IMR-90 (cell line): ENCODE data around the gene HEXD. TPM values are rescaled to one million over a fixed set of nuclear protein-coding genes. Genes with fewer than 3 reads are reported as not detected.

Experiments used
- ATAC-seq: fragments of 200-7000 bp; cut with Tn5 transposase; 2 replicates; pipeline ENCODE4 v1.9.1; 2020; ENCODE audit warnings: low read depth, mild to moderate bottlenecking, moderate library complexity
- BruUV-seq: library from RNA; stranded (reverse); fragments of 400-500 nt; replicated peaks from 2 replicates; lab custom pipeline; 2021; lab: Mats Ljungman, UMichigan
- CTCF ChIA-PET: fragments of 300-600 bp; formaldehyde crosslinking; extraction: SDS; loops from one replicate; lab custom pipeline; 2021; ENCODE audit warnings: antibody characterized with exemption; lab: Yijun Ruan, JAX
- POLR2A ChIA-PET: fragments of 300-600 bp; sonication (Branson Sonifier 250); formaldehyde crosslinking; loops from one replicate; lab custom pipeline; 2022; ENCODE audit warnings: antibody characterized with exemption; ENCODE audit not compliant: unreplicated experiment; lab: Charles Lee
- DNase-seq: peaks from one replicate; pipeline ENCODE4 v3.0.0; 2013
- H2AFZ ChIP-seq: replicated peaks from 2 replicates; pipeline ENCODE3; 2013; ENCODE audit warnings: low read length, mild to moderate bottlenecking; ENCODE audit not compliant: poor library complexity
- H2AK5ac ChIP-seq: 2 replicates; pipeline ENCODE4 v1.6.1; 2013; ENCODE audit warnings: low read depth, low read length, inconsistent platforms
- H2AK9ac ChIP-seq: replicated peaks from 2 replicates; pipeline ENCODE3; 2013; ENCODE audit warnings: mild to moderate bottlenecking, low read depth, low read length, moderate library complexity; ENCODE audit not compliant: poor library complexity
- H2BK120ac ChIP-seq: 2 replicates; pipeline ENCODE4 v1.6.1; 2013; ENCODE audit warnings: low read depth, low read length, inconsistent platforms
- H2BK15ac ChIP-seq: 3 replicates; pipeline ENCODE4 v1.6.1; 2013; ENCODE audit warnings: low read depth, low read length, inconsistent platforms
- H2BK20ac ChIP-seq: 2 replicates; pipeline ENCODE4 v1.6.1; 2013; ENCODE audit warnings: low read depth, mild to moderate bottlenecking, inconsistent platforms, low read length, moderate library complexity
- H2BK5ac ChIP-seq: 2 replicates; pipeline ENCODE4 v1.6.1; 2013; ENCODE audit warnings: mild to moderate bottlenecking, low read depth, low read length, inconsistent platforms; ENCODE audit not compliant: poor library complexity, severe bottlenecking
- H3K14ac ChIP-seq: replicated peaks from 2 replicates; pipeline ENCODE4 v1.6.1; 2013; ENCODE audit warnings: low read depth, low read length, inconsistent platforms
- H3K18ac ChIP-seq: 2 replicates; pipeline ENCODE4 v1.6.1; 2013; ENCODE audit warnings: low read depth, low read length, control low read depth
- H3K23ac ChIP-seq: 2 replicates; pipeline ENCODE4 v1.6.1; 2013; ENCODE audit warnings: low read depth, low read length, inconsistent platforms
- H3K27ac ChIP-seq: 2 replicates; pipeline ENCODE4 v1.5.1; 2013; ENCODE audit warnings: mild to moderate bottlenecking, control low read depth, low read length; ENCODE audit not compliant: insufficient read depth
- H3K27me3 ChIP-seq: 2 replicates; pipeline ENCODE4 v1.6.1; 2013; ENCODE audit warnings: low read length; ENCODE audit not compliant: control insufficient read depth, insufficient read depth
- H3K36me3 ChIP-seq: 2 replicates; pipeline ENCODE4 v1.6.1; 2013; ENCODE audit warnings: low read length, mixed read lengths; ENCODE audit not compliant: control insufficient read depth, insufficient read depth
- H3K4ac ChIP-seq: 2 replicates; pipeline ENCODE4 v1.6.1; 2013; ENCODE audit warnings: low read depth, low read length, inconsistent platforms
- H3K4me1 ChIP-seq: 2 replicates; pipeline ENCODE4 v1.6.1; 2013; ENCODE audit warnings: low read length, mixed read lengths; ENCODE audit not compliant: control insufficient read depth, insufficient read depth
- H3K4me2 ChIP-seq: 2 replicates; pipeline ENCODE4 v1.6.1; 2013; ENCODE audit warnings: low read depth, mild to moderate bottlenecking, control low read depth, low read length, moderate library complexity
- H3K4me3 ChIP-seq: 2 replicates; pipeline ENCODE4 v1.5.1; 2013; ENCODE audit warnings: low read depth, mild to moderate bottlenecking, control low read depth, low read length, moderate library complexity; ENCODE audit not compliant: insufficient read depth
- H3K56ac ChIP-seq: 2 replicates; pipeline ENCODE4 v1.6.1; 2013; ENCODE audit warnings: low read length, inconsistent platforms; ENCODE audit not compliant: insufficient read depth; ENCODE audit errors: extremely low read depth
- H3K79me1 ChIP-seq, 2 experiments: 2 replicates each; pipeline ENCODE4 v1.6.1; 2013; ENCODE audit warnings: low read length in 2 of 2, inconsistent platforms in 1 of 2, low read depth in 1 of 2
- H3K9ac ChIP-seq: 2 replicates; pipeline ENCODE4 v1.6.1; 2013; ENCODE audit warnings: low read depth, low read length, control low read depth
- H3K9me1 ChIP-seq: 2 replicates; pipeline ENCODE4 v1.6.1; 2013; ENCODE audit warnings: low read length, inconsistent platforms; ENCODE audit not compliant: insufficient read depth
- H3K9me3 ChIP-seq: 2 replicates; pipeline ENCODE4 v1.6.1; 2013; ENCODE audit warnings: low read length; ENCODE audit not compliant: control insufficient read depth, insufficient read depth
- H4K20me1 ChIP-seq: 2 replicates; pipeline ENCODE4 v1.6.1; 2013; ENCODE audit warnings: low read length, inconsistent platforms; ENCODE audit not compliant: insufficient read depth
- H4K5ac ChIP-seq: 2 replicates; pipeline ENCODE4 v1.6.1; 2013; ENCODE audit warnings: mild to moderate bottlenecking, low read depth, low read length, control low read depth
- H4K8ac ChIP-seq, 2 experiments: 2 replicates each; pipeline ENCODE4 v1.6.1; 2013; ENCODE audit warnings: low read depth in 2 of 2, low read length in 2 of 2, control low read depth in 1 of 2, inconsistent platforms in 1 of 2
- H4K91ac ChIP-seq: 2 replicates; pipeline ENCODE4 v1.6.1; 2013; ENCODE audit warnings: low read depth, low read length, inconsistent platforms; ENCODE audit not compliant: insufficient read depth
- FOS ChIP-seq: fragments of 150-350 bp; IDR thresholded peaks from 2 replicates; pipeline ENCODE4 v1.6.1; 2016; ENCODE audit warnings: low read depth, low read length
- MAZ ChIP-seq: IDR thresholded peaks from 2 replicates; pipeline ENCODE4 v1.6.1; 2012; ENCODE audit warnings: low read depth, mild to moderate bottlenecking, low read length, improper control_type of control experiment, moderate library complexity, borderline replicate concordance
- SMC3 ChIP-seq: fragments of 150-350 bp; IDR thresholded peaks from 2 replicates; pipeline ENCODE4 v1.6.1; 2016; ENCODE audit warnings: low read depth, mild to moderate bottlenecking, antibody characterized with exemption, low read length, moderate library complexity
- WGBS, 2 experiments: methylation state at CpG; one replicate each; pipeline versions ENCODE4 v1.1.5 to v1.1.7; 2013; ENCODE audit warnings: missing lambda C conversion rate in 2 of 2; ENCODE audit not compliant: insufficient read length in 1 of 2; ENCODE audit errors: extremely low coverage in 2 of 2; 5-methylcytosine and 5-hydroxymethylcytosine counted together
- dilution Hi-C: fragments of 300-500 bp; cut with HindIII; formaldehyde crosslinking; loops from one replicate; pipeline ENCODE4 v1.14.3; 2018; ENCODE audit warnings: low sequenced_read_pairs; ENCODE audit not compliant: unreplicated experiment
- in situ Hi-C: fragments of 300-500 bp; cut with MboI; formaldehyde crosslinking; loops from 3 replicates; pipeline ENCODE4 v1.14.3; 2019; ENCODE audit warnings: low sequenced_read_pairs, inconsistent platforms, mixed read lengths
- intact Hi-C: fragments of 100-400 bp; cut with micrococcal nuclease; formaldehyde crosslinking; loops from 2 replicates; pipeline ENCODE4 v1.10.0; 2022
- polyA plus RNA-seq, 3 experiments: library from polyadenylated mRNA; depleted of rRNA; stranded (reverse); fragments of >200 nt; gene quantifications; 2 replicates each; pipeline ENCODE4 v1.2.3, GENCODE V29; 2012; ENCODE audit warnings: low replicate concordance in 1 of 3
- total RNA-seq: library from RNA; depleted of rRNA; stranded (reverse); fragments of >200 nt; gene quantifications from 2 replicates; pipeline ENCODE4 v1.2.3, GENCODE V29; 2012
- TF ChIP-seq, protein P1 (sequence below): conservative IDR thresholded peaks from 2 replicates; pipeline ENCODE4 v1.5.1; 2012; ENCODE audit warnings: mild to moderate bottlenecking, low read depth, low read length, improper control_type of control experiment

The HEXD gene
- total and polyA plus RNA-seq, 2 of the 4 experiments (the other 2 are of a cell fraction): 3.8 to 9.5 TPM

DNA sequence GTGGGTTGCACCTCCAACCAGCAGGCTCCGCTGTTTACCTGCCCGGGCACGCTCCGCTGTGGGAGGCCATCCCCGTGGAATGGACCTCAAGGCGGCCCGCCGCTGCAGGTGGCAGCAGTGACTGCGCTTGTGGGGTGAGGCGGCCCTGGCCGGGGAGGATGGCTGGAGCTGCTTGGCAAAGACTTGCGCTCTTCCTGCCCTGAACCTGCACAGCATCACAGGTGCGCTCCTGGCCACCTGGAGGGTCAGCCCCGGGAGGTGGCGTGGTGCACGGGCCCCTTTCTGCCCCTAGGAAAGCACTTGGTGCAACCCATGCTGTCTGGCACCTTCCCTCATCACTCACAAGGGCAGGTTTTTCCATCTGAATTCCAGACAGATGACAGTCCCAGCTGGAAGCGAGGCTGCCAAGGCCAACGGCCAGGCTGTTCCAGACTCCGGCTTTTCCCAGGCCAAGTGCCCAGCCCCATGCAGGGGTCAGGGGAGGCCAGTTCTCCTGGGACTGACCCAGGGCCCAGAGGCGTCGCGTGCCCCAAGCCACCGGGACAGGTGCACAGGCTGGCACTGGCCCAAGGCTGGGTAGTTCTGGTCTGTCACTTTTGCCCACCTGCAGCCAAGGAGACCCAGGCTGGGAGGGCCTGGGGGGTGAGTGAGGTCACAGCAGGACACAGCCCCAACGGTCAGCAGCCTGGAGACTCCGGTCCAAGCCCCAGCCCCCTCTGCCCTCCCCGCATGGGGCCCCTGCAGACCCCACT lies 33.2 kb upstream of the HEXD start:
- peaks cover 42% of the 10 kb centered on the region for H3K27me3 ChIP-seq
- H3K4ac ChIP-seq: no peak overlapping the region
- H4K5ac ChIP-seq: no peak overlapping the region
- no peak overlapping the region for H3K23ac ChIP-seq
- ChIA-PET POLR2A (no interaction called here), CTCF (no interaction called here)
- no peak overlapping the region for H4K8ac ChIP-seq
- dilution Hi-C loops: no loop called here
- no peaks in the 10 kb centered on the region; the same call in 1 of the 2 replicates for H4K20me1 ChIP-seq
- H2BK15ac ChIP-seq: no peak overlapping the region
- peak overlapping the region; percentile 28 for H2AK9ac ChIP-seq
- H3K9ac ChIP-seq: no peak overlapping the region
- no peak overlapping the region for H2AK5ac ChIP-seq
- BruUV-seq: no TSS peak
- H3K4me1 ChIP-seq: peaks cover 4% of the 10 kb centered on the region
- no peak overlapping the region for H3K27ac ChIP-seq
- peak; percentile 65 for ATAC-seq
- H2AFZ ChIP-seq: peak overlapping the region; percentile 11
- intact Hi-C loops: no loop called here
- no peak overlapping the region for H3K14ac ChIP-seq
- no peak overlapping the region for H4K91ac ChIP-seq
- no peak overlapping the region for H3K56ac ChIP-seq
- peaks cover 4% of the 10 kb centered on the region; the same call in 1 of the 2 replicates for H3K9me1 ChIP-seq
- DNase-seq: peak; percentile 41
- no peaks in the 10 kb centered on the region for H3K9me3 ChIP-seq
- no peak overlapping the region for H2BK5ac ChIP-seq
- no peak overlapping the region for H3K4me3 ChIP-seq
- H3K18ac ChIP-seq: no peak overlapping the region
- in situ Hi-C loops: no loop called here
- H3K4me2 ChIP-seq: no peak overlapping the region
- TF ChIP-seq MAZ: no peak
- TF ChIP-seq, protein P1, sequence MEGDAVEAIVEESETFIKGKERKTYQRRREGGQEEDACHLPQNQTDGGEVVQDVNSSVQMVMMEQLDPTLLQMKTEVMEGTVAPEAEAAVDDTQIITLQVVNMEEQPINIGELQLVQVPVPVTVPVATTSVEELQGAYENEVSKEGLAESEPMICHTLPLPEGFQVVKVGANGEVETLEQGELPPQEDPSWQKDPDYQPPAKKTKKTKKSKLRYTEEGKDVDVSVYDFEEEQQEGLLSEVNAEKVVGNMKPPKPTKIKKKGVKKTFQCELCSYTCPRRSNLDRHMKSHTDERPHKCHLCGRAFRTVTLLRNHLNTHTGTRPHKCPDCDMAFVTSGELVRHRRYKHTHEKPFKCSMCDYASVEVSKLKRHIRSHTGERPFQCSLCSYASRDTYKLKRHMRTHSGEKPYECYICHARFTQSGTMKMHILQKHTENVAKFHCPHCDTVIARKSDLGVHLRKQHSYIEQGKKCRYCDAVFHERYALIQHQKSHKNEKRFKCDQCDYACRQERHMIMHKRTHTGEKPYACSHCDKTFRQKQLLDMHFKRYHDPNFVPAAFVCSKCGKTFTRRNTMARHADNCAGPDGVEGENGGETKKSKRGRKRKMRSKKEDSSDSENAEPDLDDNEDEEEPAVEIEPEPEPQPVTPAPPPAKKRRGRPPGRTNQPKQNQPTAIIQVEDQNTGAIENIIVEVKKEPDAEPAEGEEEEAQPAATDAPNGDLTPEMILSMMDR: 0 out of 2 replicates have a peak, but pooled peaks have one; percentile 1
- no peak for TF ChIP-seq SMC3
- no peak for TF ChIP-seq FOS
- 57% methylated on average over 13 of the region's 26 CpGs; no CpG with 5 or more reads in 1 of the 2 experiments for WGBS, 2 experiments
- no peaks in the 10 kb centered on the region for H3K79me1 ChIP-seq
- H3K36me3 ChIP-seq: no peaks in the 10 kb centered on the region
- H2BK20ac ChIP-seq: no peak overlapping the region
- H2BK120ac ChIP-seq: no peak overlapping the region
